H1 (cell line): Measurements from ENCODE around the gene MRPS24. TPM values are rescaled to one million over a fixed set of nuclear protein-coding genes. Genes with fewer than 3 reads are reported as not detected.

Experiments used
- CTCF ChIA-PET: fragments of 300-600 bp; sonication (Branson Sonifier 250); formaldehyde crosslinking; loops from one replicate; lab custom pipeline; 2021; ENCODE audit not compliant: partially characterized antibody; lab: Charles Lee
- POLR2A ChIA-PET: fragments of 300-600 bp; sonication (Branson Sonifier 250); formaldehyde crosslinking; loops from one replicate; lab custom pipeline; 2021; ENCODE audit warnings: inconsistent platforms; ENCODE audit not compliant: partially characterized antibody; lab: Charles Lee
- DNase-seq, 2 experiments: peaks; one replicate each; pipeline versions ENCODE4 v3.0.0 to v3.0.0-alpha.2; 2010 to 2022; ENCODE audit warnings: low spot score in 2 of 2, low read depth in 1 of 2, mixed read lengths in 1 of 2
- FAIRE-seq: peaks from 2 replicates; lab custom pipeline; 2011; peaks lifted over from hg19 to GRCh38; lab: Jason Lieb, UNC
- H2AFZ ChIP-seq: 2 replicates; pipeline ENCODE4 v1.8.1; 2012; ENCODE audit warnings: low read length, inconsistent platforms
- H2AK5ac ChIP-seq: 2 replicates; pipeline ENCODE4 v1.6.1; 2013; ENCODE audit warnings: low read depth, low read length
- H2BK120ac ChIP-seq: replicated peaks from 2 replicates; pipeline ENCODE3; 2013; ENCODE audit warnings: low read depth, low read length, inconsistent platforms
- H2BK12ac ChIP-seq: 2 replicates; pipeline ENCODE4 v1.6.1; 2013; ENCODE audit warnings: low read depth, low read length
- H2BK15ac ChIP-seq: 2 replicates; pipeline ENCODE4 v1.6.1; 2013; ENCODE audit warnings: low read length
- H2BK20ac ChIP-seq: 2 replicates; pipeline ENCODE4 v1.6.1; 2013; ENCODE audit warnings: low read length
- H2BK5ac ChIP-seq: 2 replicates; pipeline ENCODE4 v1.6.1; 2013; ENCODE audit warnings: low read depth, low read length
- H3K14ac ChIP-seq: 2 replicates; pipeline ENCODE4 v1.6.1; 2013; ENCODE audit warnings: inconsistent platforms; ENCODE audit not compliant: insufficient read length
- H3K18ac ChIP-seq: 2 replicates; pipeline ENCODE4 v1.6.1; 2013; ENCODE audit warnings: low read length; ENCODE audit errors: extremely low read depth
- H3K23ac ChIP-seq: 2 replicates; pipeline ENCODE4 v1.6.1; 2013; ENCODE audit warnings: inconsistent platforms; ENCODE audit not compliant: insufficient read length
- H3K23me2 ChIP-seq: 2 replicates; pipeline ENCODE4 v1.6.1; 2013; ENCODE audit warnings: low read depth, low read length
- H3K27ac ChIP-seq: 2 replicates; pipeline ENCODE4 v1.6.1; 2011; ENCODE audit warnings: low read depth, low read length, inconsistent platforms
- H3K27me3 ChIP-seq, 4 experiments: replicated peaks in 1 of 4; 1 replicate in 1 of 4; 2 replicates in 3 of 4; pipeline versions ENCODE4 v1.6.1 to v1.8.1; 2011 to 2013; ENCODE audit warnings: low read length in 3 of 4, mild to moderate bottlenecking in 3 of 4, inconsistent platforms in 2 of 4, mixed read lengths in 2 of 4, moderate library complexity in 1 of 4; ENCODE audit not compliant: control insufficient read depth in 3 of 4, insufficient read depth in 3 of 4; ENCODE audit errors: extremely low read depth in 1 of 4
- H3K36me3 ChIP-seq, 4 experiments: 2 replicates each; pipeline versions ENCODE4 v1.6.1 to v1.8.1; 2011 to 2013; ENCODE audit warnings: mild to moderate bottlenecking in 4 of 4, low read length in 3 of 4, moderate library complexity in 2 of 4, control low read depth in 1 of 4, inconsistent platforms in 1 of 4; ENCODE audit not compliant: insufficient read depth in 4 of 4, control insufficient read depth in 2 of 4
- H3K4ac ChIP-seq: replicated peaks from 2 replicates; pipeline ENCODE3; 2013; ENCODE audit warnings: low read length, low read depth, mixed read lengths, inconsistent platforms; ENCODE audit not compliant: insufficient read length
- H3K4me1 ChIP-seq, 4 experiments: replicated peaks in 1 of 4; 1 replicate in 1 of 4; 2 replicates in 3 of 4; pipeline versions ENCODE4 v1.6.1 to v1.8.1; 2011 to 2013; ENCODE audit warnings: low read length in 3 of 4, inconsistent platforms in 2 of 4, mixed read lengths in 1 of 4; ENCODE audit not compliant: insufficient read depth in 4 of 4, control insufficient read depth in 3 of 4
- H3K4me2 ChIP-seq, 2 experiments: 2 replicates each; pipeline versions ENCODE4 v1.6.1 to v1.8.1; 2011 to 2013; ENCODE audit warnings: low read depth in 2 of 2, low read length in 2 of 2, control low read depth in 1 of 2, inconsistent platforms in 1 of 2, mild to moderate bottlenecking in 1 of 2; ENCODE audit not compliant: insufficient read depth in 1 of 2
- H3K4me3 ChIP-seq, 4 experiments: fragments of 200-600, 300-600 bp in 1 of 4; sonication (generic), shearing (Covaris generic), sonication (Bioruptor Twin) in 1 of 4; 2 replicates each; pipeline versions ENCODE4 v1.5.1 to v1.8.1; 2011 to 2016; ENCODE audit warnings: low read length in 4 of 4, low read depth in 3 of 4, control low read depth in 2 of 4, inconsistent platforms in 2 of 4, mild to moderate bottlenecking in 2 of 4, mixed read lengths in 1 of 4, moderate library complexity in 1 of 4; ENCODE audit not compliant: insufficient read depth in 2 of 4; ENCODE audit errors: extremely low read depth in 1 of 4
- H3K56ac ChIP-seq: replicated peaks from 2 replicates; pipeline ENCODE3; 2013; ENCODE audit warnings: low read depth, mild to moderate bottlenecking, mixed read lengths, low read length, inconsistent platforms; ENCODE audit not compliant: insufficient read length
- H3K79me1 ChIP-seq: 2 replicates; pipeline ENCODE4 v1.6.1; 2013; ENCODE audit warnings: low read depth, low read length, control low read depth
- H3K79me2 ChIP-seq, 2 experiments: 2 replicates each; pipeline versions ENCODE4 v1.6.1 to v1.8.1; 2012 to 2013; ENCODE audit warnings: low read length in 2 of 2, mild to moderate bottlenecking in 2 of 2, inconsistent platforms in 1 of 2; ENCODE audit not compliant: insufficient read depth in 2 of 2, control insufficient read depth in 1 of 2
- H3K9ac ChIP-seq, 4 experiments: replicated peaks in 1 of 4; 1 replicate in 1 of 4; 2 replicates in 3 of 4; pipeline versions ENCODE4 v1.6.1 to v1.8.1; 2011 to 2013; ENCODE audit warnings: low read depth in 3 of 4, low read length in 3 of 4, control low read depth in 2 of 4, mild to moderate bottlenecking in 2 of 4, moderate library complexity in 2 of 4, inconsistent platforms in 1 of 4; ENCODE audit errors: extremely low read depth in 1 of 4
- H3K9me3 ChIP-seq, 2 experiments: 2 replicates each; pipeline versions ENCODE4 v1.6.1 to v1.8.1; 2012 to 2013; ENCODE audit warnings: mild to moderate bottlenecking in 2 of 2, moderate library complexity in 2 of 2, control low read depth in 1 of 2, inconsistent platforms in 1 of 2, low read depth in 1 of 2, low read length in 1 of 2, mixed read lengths in 1 of 2; ENCODE audit not compliant: insufficient read depth in 2 of 2
- H4K20me1 ChIP-seq, 2 experiments: replicated peaks in 1 of 2; 2 replicates each; pipeline versions ENCODE3 to v1.8.1; 2011 to 2013; ENCODE audit warnings: inconsistent platforms in 2 of 2, low read length in 2 of 2, mild to moderate bottlenecking in 1 of 2; ENCODE audit not compliant: insufficient read depth in 2 of 2, control insufficient read depth in 1 of 2
- H4K5ac ChIP-seq: 2 replicates; pipeline ENCODE4 v1.6.1; 2013; ENCODE audit warnings: low read length, low read depth, mixed read lengths, inconsistent platforms; ENCODE audit not compliant: insufficient read length
- H4K8ac ChIP-seq: 2 replicates; pipeline ENCODE4 v1.8.0; 2013; ENCODE audit warnings: mild to moderate bottlenecking, moderate library complexity, low read length, inconsistent platforms; ENCODE audit not compliant: insufficient read depth; ENCODE audit errors: extremely low read depth
- H4K91ac ChIP-seq: replicated peaks from 2 replicates; pipeline ENCODE3; 2013; ENCODE audit warnings: low read length, mixed read lengths, inconsistent platforms; ENCODE audit not compliant: insufficient read length
- ASH2L ChIP-seq: fragments of 200-600, 300-600 bp; sonication (generic); IDR thresholded peaks from one replicate; pipeline ENCODE4 v1.7.1; 2017; ENCODE audit warnings: low read length
- BCL11A ChIP-seq, 2 experiments: IDR thresholded peaks; one replicate each; pipeline ENCODE4 v1.6.1; 2011; ENCODE audit warnings: low read depth in 2 of 2, low read length in 2 of 2, mild to moderate bottlenecking in 2 of 2
- KDM4A ChIP-seq: IDR thresholded peaks from one replicate; pipeline ENCODE4 v1.7.1; 2012; ENCODE audit warnings: low read depth, mild to moderate bottlenecking, moderate library complexity, low read length, inconsistent platforms; ENCODE audit not compliant: severe bottlenecking
- PHF8 ChIP-seq: fragments of 200-600 bp; sonication (generic); conservative IDR thresholded peaks from 2 replicates; pipeline ENCODE4 v1.7.1; 2012; ENCODE audit warnings: low read depth, mild to moderate bottlenecking, inconsistent platforms, low read length, moderate library complexity
- TAF7 ChIP-seq: optimal IDR thresholded peaks from 2 replicates; pipeline ENCODE3; 2011; ENCODE audit warnings: low read depth, mild to moderate bottlenecking, inconsistent platforms, low read length, moderate library complexity, borderline replicate concordance
- WGBS, 2 experiments: shearing (Covaris generic) in 1 of 2; methylation state at CpG; one replicate each; pipeline versions ENCODE4 v1.1.6 to v1.1.7; 2013 to 2015; ENCODE audit warnings: low lambda C conversion rate in 2 of 2, mixed read lengths in 2 of 2, inconsistent platforms in 1 of 2, low coverage in 1 of 2, missing lambda C conversion rate in 1 of 2; ENCODE audit not compliant: insufficient replicate concordance in 2 of 2, insufficient coverage in 1 of 2, insufficient read length in 1 of 2; ENCODE audit errors: extremely low coverage in 1 of 2, missing lambda C conversion rate in 1 of 2; 5-methylcytosine and 5-hydroxymethylcytosine counted together
- polyA plus RNA-seq, 7 experiments: library from polyadenylated mRNA; depleted of rRNA in 3 of 7; stranded (reverse) in 5 of 7; unstranded in 2 of 7; fragments of >200 nt in 5 of 7; fragments of 200-250 nt in 2 of 7; gene quantifications; 1 replicate in 5 of 7; 2 replicates in 1 of 7; 4 replicates in 1 of 7; pipeline versions ENCODE4 v1.2.1 to v1.2.3, GENCODE V29; 2011 to 2013; ENCODE audit warnings: missing spikeins in 2 of 7, mixed read lengths in 2 of 7
- total RNA-seq: library from RNA; stranded (reverse); fragmentation: NEBNext Ultra II Directional; extraction: Animal tissue kit (Norgen Biotek cat#: 25700); gene quantifications from 2 replicates; pipeline ENCODE4 v1.2.1, GENCODE V29; 2021

MRPS24 gene
- total and polyA plus RNA-seq, 2 of the 8 experiments (the other 6 are each of a cell fraction or from before 2014, with no cell fraction given), result 133 to 347 TPM

- Histone ChIP-seq H4K8ac (no peak overlapping the region), H3K36me3 (no peaks in the 10 kb centered on the region; a peak in 1 of 8 replicates), H4K91ac (no peak overlapping the region), H3K9me3 (no peaks in the 10 kb centered on the region; a peak in 1 of 4 replicates), H2BK120ac (no peak overlapping the region), H3K56ac (no peak overlapping the region), H2BK15ac (no peak overlapping the region), H3K27me3 (no peaks in the 10 kb centered on the region), H3K4ac (no peak overlapping the region), H2AFZ (no peak overlapping the region), H2AK5ac (no peak overlapping the region), H3K9ac (no peak overlapping the region), H3K4me3 (no peak overlapping the region), H3K79me1 (no peaks in the 10 kb centered on the region), H4K20me1 (no peaks in the 10 kb centered on the region), H3K23ac (no peak overlapping the region), H3K27ac (no peak overlapping the region), H2BK20ac (no peak overlapping the region), H3K79me2 (no peaks in the 10 kb centered on the region), H3K18ac (no peak overlapping the region), H4K5ac (no peak overlapping the region), H3K4me2 (no peak overlapping the region), H3K23me2 (no peaks in the 10 kb centered on the region), H2BK5ac (no peak overlapping the region), H3K4me1 (no peaks in the 10 kb centered on the region), H2BK12ac (no peak overlapping the region), H3K14ac (no peak overlapping the region)
- WGBS, 2 experiments, result 85% methylated on average over 4 of the region's 4 CpGs; no CpG with 5 or more reads in 1 of the 2 experiments
- ChIA-PET POLR2A (interaction anchor here (1.6 kb wide), 1 partner anchor 10 kb away, joined by 3 read pairs; no protein-coding TSS in a partner anchor), CTCF (interaction anchor here (0.8 kb wide), 1 partner anchor 87 kb away, joined by 3 read pairs; no protein-coding TSS in a partner anchor)
- FAIRE-seq (no peak), DNase-seq (no peak)
- TF ChIP-seq KDM4A (no peak), TAF7 (no peak), ASH2L (no peak), BCL11A (IDR thresholded peaks at IDR 0.05; ENCODE audit: low read depth in 2 of 2, low read length in 2 of 2) (no peak), PHF8 (no peak)
Observed at GRCh38 chr7:43856316-43856715, 13.0 kb downstream of the MRPS24 start.
